ENCODE measurements around the gene SOX6. TPM values are rescaled to one million over a fixed set of nuclear protein-coding genes. Genes with fewer than 3 reads are reported as not detected.

Gene SOX6
- total and polyA plus RNA-seq, 9 donors: 10.9 to 26.5 (median 17.9) TPM

- no peaks in the 10 kb centered on the region for H3K36me3 ChIP-seq (ENCODE audit: control insufficient read depth, insufficient read depth, low read length)
- no peaks in the 10 kb centered on the region for H3K4me1 ChIP-seq (ENCODE audit: control insufficient read depth, insufficient read depth, low read length)
- H3K9me3 ChIP-seq (replicated peaks; ENCODE audit: control insufficient read depth, low read depth, low read length): peaks cover 2% of the 10 kb centered on the region
- no peaks in the 10 kb centered on the region for H3K27me3 ChIP-seq (ENCODE audit: control insufficient read depth, insufficient read depth, low read length)
- DNase-seq: no peak
- no peak overlapping the region for H3K4me3 ChIP-seq (ENCODE audit: low read length)
- no CpG with 5 or more reads among the region's 4 CpGs for WGBS (ENCODE audit: insufficient coverage)
- no peak overlapping the region for H3K27ac ChIP-seq (ENCODE audit: low read length)
These were observed 104.0 kb downstream of the SOX6 start for GRCh38 chr11:16252373-16252772.

- Histone ChIP-seq H3K9me3 (replicated peaks; ENCODE audit: control insufficient read depth, low read depth, low read length) (peaks cover 2% of the 10 kb centered on the region), H3K4me1 (ENCODE audit: control insufficient read depth, insufficient read depth, low read length) (no peaks in the 10 kb centered on the region), H3K27me3 (ENCODE audit: control insufficient read depth, insufficient read depth, low read length) (no peaks in the 10 kb centered on the region), H3K36me3 (ENCODE audit: control insufficient read depth, insufficient read depth, low read length) (no peaks in the 10 kb centered on the region), H3K27ac (ENCODE audit: low read length) (no peak overlapping the region), H3K4me3 (ENCODE audit: low read length) (no peak overlapping the region)
- no peak for DNase-seq
- 50% methylated on average over 1 of the region's 2 CpGs for WGBS (ENCODE audit: insufficient coverage)
These were observed 108.1 kb downstream of the SOX6 start for GRCh38 chr11:16248248-16248647.

GRCh38 chr11:16242806-16243205 lies 113.5 kb downstream of the SOX6 start:
- Histone ChIP-seq H3K4me1 (ENCODE audit: control insufficient read depth, insufficient read depth, low read length) (peaks cover 5% of the 10 kb centered on the region), H3K36me3 (ENCODE audit: control insufficient read depth, insufficient read depth, low read length) (no peaks in the 10 kb centered on the region), H3K27me3 (ENCODE audit: control insufficient read depth, insufficient read depth, low read length) (no peaks in the 10 kb centered on the region), H3K27ac (ENCODE audit: low read length) (no peak overlapping the region), H3K4me3 (ENCODE audit: low read length) (no peak overlapping the region), H3K9me3 (replicated peaks; ENCODE audit: control insufficient read depth, low read depth, low read length) (no peaks in the 10 kb centered on the region)
- no peak for DNase-seq
- WGBS (ENCODE audit: insufficient coverage): 88% methylated on average over 1 of the region's 2 CpGs

- no peak for DNase-seq
- Histone ChIP-seq H3K9me3 (replicated peaks; ENCODE audit: control insufficient read depth, low read depth, low read length) (no peaks in the 10 kb centered on the region), H3K27me3 (ENCODE audit: control insufficient read depth, insufficient read depth, low read length) (no peaks in the 10 kb centered on the region), H3K4me1 (ENCODE audit: control insufficient read depth, insufficient read depth, low read length) (peaks cover 5% of the 10 kb centered on the region), H3K4me3 (ENCODE audit: low read length) (no peak overlapping the region), H3K36me3 (ENCODE audit: control insufficient read depth, insufficient read depth, low read length) (no peaks in the 10 kb centered on the region), H3K27ac (ENCODE audit: low read length) (no peak overlapping the region)
- WGBS (ENCODE audit: insufficient coverage): no CpG with 5 or more reads among the region's 1 CpG
These were observed 115.7 kb downstream of the SOX6 start for GRCh38 chr11:16240687-16241086.

GRCh38 chr11:16239141-16240105 lies 116.9 kb downstream of the SOX6 start:
- peak; percentile 79 for DNase-seq
- no peaks in the 10 kb centered on the region for H3K36me3 ChIP-seq (ENCODE audit: control insufficient read depth, insufficient read depth, low read length)
- no peaks in the 10 kb centered on the region for H3K9me3 ChIP-seq (replicated peaks; ENCODE audit: control insufficient read depth, low read depth, low read length)
- H3K27me3 ChIP-seq (ENCODE audit: control insufficient read depth, insufficient read depth, low read length): no peaks in the 10 kb centered on the region
- WGBS (ENCODE audit: insufficient coverage): 27% methylated on average over 3 of the region's 7 CpGs
- no peak overlapping the region for H3K4me3 ChIP-seq (ENCODE audit: low read length)
- peak overlapping the region; percentile 78 for H3K27ac ChIP-seq (ENCODE audit: low read length)
- peaks cover 5% of the 10 kb centered on the region for H3K4me1 ChIP-seq (ENCODE audit: control insufficient read depth, insufficient read depth, low read length)

- DNase-seq: peak; percentile 30
- Histone ChIP-seq H3K4me3 (ENCODE audit: low read length) (no peak overlapping the region), H3K27ac (ENCODE audit: low read length) (no peak overlapping the region)
These were observed 130.1 kb downstream of the SOX6 start for GRCh38 chr11:16226245-16226644.

GRCh38 chr11:16225623-16226022 lies 130.7 kb downstream of the SOX6 start:
- Histone ChIP-seq H3K27ac (ENCODE audit: low read length) (no peak overlapping the region), H3K4me3 (ENCODE audit: low read length) (no peak overlapping the region), H3K4me1 (ENCODE audit: control insufficient read depth, insufficient read depth, low read length) (peaks cover 2% of the 10 kb centered on the region), H3K9me3 (replicated peaks; ENCODE audit: control insufficient read depth, low read depth, low read length) (no peaks in the 10 kb centered on the region), H3K27me3 (ENCODE audit: control insufficient read depth, insufficient read depth, low read length) (no peaks in the 10 kb centered on the region), H3K36me3 (ENCODE audit: control insufficient read depth, insufficient read depth, low read length) (no peaks in the 10 kb centered on the region)
- no CpG with 5 or more reads among the region's 1 CpG for WGBS (ENCODE audit: insufficient coverage)
- no peak for DNase-seq

More at GRCh38 chr11:16226245-16226644, 130.1 kb downstream of the SOX6 start:
- Histone ChIP-seq H3K36me3 (ENCODE audit: control insufficient read depth, insufficient read depth, low read length) (no peaks in the 10 kb centered on the region), H3K4me1 (ENCODE audit: control insufficient read depth, insufficient read depth, low read length) (peaks cover 2% of the 10 kb centered on the region), H3K9me3 (replicated peaks; ENCODE audit: control insufficient read depth, low read depth, low read length) (no peaks in the 10 kb centered on the region), H3K27me3 (ENCODE audit: control insufficient read depth, insufficient read depth, low read length) (no peaks in the 10 kb centered on the region)
- WGBS (ENCODE audit: insufficient coverage): 67% methylated on average over 1 of the region's 3 CpGs

- Histone ChIP-seq H3K27ac (ENCODE audit: low read length) (no peak overlapping the region), H3K4me3 (ENCODE audit: low read length) (no peak overlapping the region), H3K36me3 (ENCODE audit: control insufficient read depth, insufficient read depth, low read length) (no peaks in the 10 kb centered on the region), H3K4me1 (ENCODE audit: control insufficient read depth, insufficient read depth, low read length) (peaks cover 2% of the 10 kb centered on the region), H3K9me3 (replicated peaks; ENCODE audit: control insufficient read depth, low read depth, low read length) (no peaks in the 10 kb centered on the region), H3K27me3 (ENCODE audit: control insufficient read depth, insufficient read depth, low read length) (no peaks in the 10 kb centered on the region)
- no peak for DNase-seq
- WGBS (ENCODE audit: insufficient coverage): no CpG with 5 or more reads among the region's 1 CpG
These were observed 132.8 kb downstream of the SOX6 start for GRCh38 chr11:16223558-16223957.

GRCh38 chr11:16217631-16218030 lies 138.7 kb downstream of the SOX6 start:
- Histone ChIP-seq H3K27ac (ENCODE audit: low read length) (no peak overlapping the region), H3K4me1 (ENCODE audit: control insufficient read depth, insufficient read depth, low read length) (no peaks in the 10 kb centered on the region), H3K27me3 (ENCODE audit: control insufficient read depth, insufficient read depth, low read length) (no peaks in the 10 kb centered on the region), H3K9me3 (replicated peaks; ENCODE audit: control insufficient read depth, low read depth, low read length) (no peaks in the 10 kb centered on the region), H3K4me3 (ENCODE audit: low read length) (no peak overlapping the region), H3K36me3 (ENCODE audit: control insufficient read depth, insufficient read depth, low read length) (no peaks in the 10 kb centered on the region)
- no CpG with 5 or more reads among the region's 3 CpGs for WGBS (ENCODE audit: insufficient coverage)
- no peak for DNase-seq

- Histone ChIP-seq H3K36me3 (ENCODE audit: control insufficient read depth, insufficient read depth, low read length) (no peaks in the 10 kb centered on the region), H3K9me3 (replicated peaks; ENCODE audit: control insufficient read depth, low read depth, low read length) (no peaks in the 10 kb centered on the region), H3K27ac (ENCODE audit: low read length) (no peak overlapping the region), H3K4me1 (ENCODE audit: control insufficient read depth, insufficient read depth, low read length) (no peaks in the 10 kb centered on the region), H3K4me3 (ENCODE audit: low read length) (no peak overlapping the region), H3K27me3 (ENCODE audit: control insufficient read depth, insufficient read depth, low read length) (no peaks in the 10 kb centered on the region)
- WGBS (ENCODE audit: insufficient coverage): 40% methylated on average over 1 of the region's 3 CpGs
- DNase-seq: no peak
These were observed 139.5 kb downstream of the SOX6 start for GRCh38 chr11:16216831-16217230.

Data from muscle of leg (tissue), 11 donors.